Pulmonary artery endothelial cell (primary cell): ENCODE results near the gene SYNGR4. TPM values are rescaled to one million over a fixed set of nuclear protein-coding genes. Genes with fewer than 3 reads are reported as not detected.
"Not testable (repeated sequence)": the region's sequence is repeated elsewhere in the genome, so short reads cannot be mapped to it uniquely, and the experiment has no call there.

ENCODE experiments used
- DNase-seq: peaks from one replicate; pipeline ENCODE4 v3.0.0-alpha.2; 2011; ENCODE audit warnings: low read depth, low spot score
- total RNA-seq: library from RNA; depleted of rRNA; stranded (reverse); fragments of >200 nt; gene quantifications from 2 replicates; pipeline ENCODE4 v1.2.3, GENCODE V29; 2014

Gene SYNGR4
- not detected in 2 replicates for total RNA-seq

GRCh38 chr19:48363810-48364597 is at the start of gene SYNGR4, which contains the start of gene TMEM143:
Gene SYNGR4, plus strand, starts transcription at chr19:48364367. Its CDS starts 1,476 bp downstream, at chr19:48365843.
Gene TMEM143, minus strand, starts transcription at chr19:48363940. Its CDS starts 20 bp downstream, at chr19:48363920.
- DNase-seq = peak; percentile 98

GRCh38 chr19:48315712-48316111 is 48.5 kb upstream of the SYNGR4 start:
- no peak for DNase-seq

DNA sequence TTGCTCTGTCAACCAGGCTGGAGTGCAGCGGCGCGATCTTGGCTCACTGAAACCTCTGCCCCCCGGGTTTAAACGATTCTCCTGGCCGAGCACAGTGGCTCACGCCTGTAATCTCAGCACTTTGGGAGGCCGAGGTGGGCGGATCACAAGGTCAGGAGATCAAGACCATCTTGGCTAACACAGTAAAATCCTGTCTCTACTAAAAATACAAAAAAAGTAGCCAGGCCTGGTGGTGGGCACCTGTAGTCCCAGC is 46.5 kb upstream of the SYNGR4 start:
- DNase-seq = not testable (repeated sequence)

- DNase-seq = no peak
These were observed 45.7 kb upstream of the SYNGR4 start for GRCh38 chr19:48318286-48318987.

DNA sequence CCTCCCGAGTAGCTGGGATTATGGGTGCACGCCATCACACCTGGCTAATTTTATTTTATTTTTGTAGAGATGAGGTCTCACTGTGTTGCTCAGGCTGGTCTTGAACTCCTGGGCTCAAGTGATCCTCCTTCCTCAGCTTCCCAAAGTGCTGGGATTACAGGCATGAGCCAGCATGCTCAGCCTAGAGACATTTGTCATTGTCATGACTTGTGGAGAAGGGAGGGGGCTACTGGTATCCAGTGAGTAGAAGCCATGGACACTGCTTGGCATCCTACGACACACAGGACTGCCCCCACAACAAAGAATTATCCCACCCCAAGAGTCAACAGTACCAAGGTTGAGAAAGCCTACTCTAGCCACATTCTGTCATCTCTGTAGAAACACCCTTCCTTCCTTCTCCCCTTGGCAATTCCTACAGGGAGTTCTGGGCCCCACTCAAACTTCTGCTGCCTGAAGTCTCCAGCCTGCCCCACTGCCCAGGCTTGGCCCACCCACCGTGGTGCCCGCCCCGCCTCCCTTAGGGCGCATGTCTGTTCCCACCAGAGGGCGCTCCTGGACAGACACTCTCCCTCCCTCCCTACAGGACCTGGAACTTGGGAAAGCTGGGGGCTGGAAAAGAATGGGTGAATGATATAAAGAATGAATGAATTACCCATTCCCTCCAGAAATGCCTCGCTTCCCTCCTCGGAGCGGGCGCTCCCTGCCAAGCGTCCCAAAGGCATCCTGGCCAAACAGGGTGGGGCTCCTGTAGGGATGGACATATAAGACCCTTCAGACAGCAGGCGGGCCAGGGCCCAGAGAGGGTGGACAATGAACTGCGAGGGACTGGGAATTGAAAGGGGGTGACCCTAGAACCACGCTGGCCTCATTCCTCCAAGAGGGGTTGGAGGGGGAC is 44.3 kb upstream of the SYNGR4 start:
- DNase-seq = no peak

- DNase-seq = peak; percentile 59
These were observed 42.9 kb upstream of the SYNGR4 start for GRCh38 chr19:48321372-48321621.

GRCh38 chr19:48321622-48322591 is 42.3 kb upstream of the SYNGR4 start:
- DNase-seq = peak; percentile 87

DNA sequence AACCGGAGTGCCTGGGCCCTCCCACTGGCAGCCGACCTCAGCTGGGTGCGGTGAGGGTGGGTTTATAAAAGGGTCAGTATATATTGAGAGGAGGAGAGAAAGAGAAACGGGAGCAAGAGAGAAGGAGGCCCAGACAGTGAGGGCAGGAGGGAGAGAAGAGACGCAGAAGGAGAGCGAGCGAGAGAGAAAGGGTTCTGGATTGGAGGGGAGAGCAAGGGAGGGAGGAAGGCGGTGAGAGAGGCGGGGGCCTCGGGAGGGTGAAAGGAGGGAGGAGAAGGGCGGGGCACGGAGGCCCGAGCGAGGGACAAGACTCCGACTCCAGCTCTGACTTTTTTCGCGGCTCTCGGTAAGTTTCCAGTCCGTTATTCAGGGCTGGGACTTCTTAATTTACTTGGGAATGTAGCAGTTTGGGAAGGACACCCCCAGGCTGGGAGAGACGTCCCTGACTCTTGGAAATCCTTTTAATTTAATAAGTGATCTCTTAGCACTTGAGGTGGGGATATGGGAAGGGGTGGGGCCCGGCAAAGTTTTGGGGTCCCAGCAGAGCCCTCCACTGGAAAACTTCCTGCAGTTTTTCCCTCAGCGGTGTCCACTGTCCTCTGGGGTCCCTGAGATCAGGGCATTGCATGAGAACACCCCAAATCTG is 38.8 kb upstream of the SYNGR4 start, which contains the start of gene EMP3:
Gene EMP3, plus strand, starts transcription at position 288 of the 646 bp plus-strand sequence. CDS start 1,293 bp downstream, outside the sequence.
- DNase-seq = no peak

DNA sequence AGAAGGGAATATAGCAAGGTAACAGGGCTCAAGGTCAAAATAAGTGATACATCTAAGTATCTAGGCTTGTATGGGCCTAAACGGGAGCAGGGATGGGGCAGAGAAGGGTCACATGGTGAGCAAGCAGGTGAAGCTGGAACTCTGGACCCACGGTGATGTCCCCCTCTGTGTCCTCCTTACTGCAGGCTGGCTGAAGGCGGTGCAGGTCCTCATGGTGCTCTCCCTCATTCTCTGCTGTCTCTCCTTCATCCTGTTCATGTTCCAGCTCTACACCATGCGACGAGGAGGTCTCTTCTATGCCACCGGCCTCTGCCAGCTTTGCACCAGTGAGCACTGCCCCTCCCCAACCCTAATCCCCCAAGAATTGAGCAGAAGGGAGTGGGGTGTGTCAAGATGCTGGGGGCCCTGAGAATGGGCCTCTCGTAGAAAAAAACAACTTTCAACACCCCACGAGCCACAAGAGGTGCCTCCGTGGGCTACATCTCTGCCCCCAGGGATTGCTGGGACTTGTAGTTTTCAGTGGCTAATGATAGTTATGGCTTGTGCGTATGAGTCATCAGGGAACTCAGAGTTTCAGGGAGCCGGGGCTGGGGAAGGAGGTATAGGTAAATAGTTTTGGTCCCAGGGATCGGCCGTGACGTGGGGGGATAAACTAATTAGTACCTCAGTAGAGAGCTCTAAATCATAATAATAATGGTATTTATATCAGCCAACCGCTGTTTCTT is 34.8 kb upstream of the SYNGR4 start:
- DNase-seq = no peak

DNA sequence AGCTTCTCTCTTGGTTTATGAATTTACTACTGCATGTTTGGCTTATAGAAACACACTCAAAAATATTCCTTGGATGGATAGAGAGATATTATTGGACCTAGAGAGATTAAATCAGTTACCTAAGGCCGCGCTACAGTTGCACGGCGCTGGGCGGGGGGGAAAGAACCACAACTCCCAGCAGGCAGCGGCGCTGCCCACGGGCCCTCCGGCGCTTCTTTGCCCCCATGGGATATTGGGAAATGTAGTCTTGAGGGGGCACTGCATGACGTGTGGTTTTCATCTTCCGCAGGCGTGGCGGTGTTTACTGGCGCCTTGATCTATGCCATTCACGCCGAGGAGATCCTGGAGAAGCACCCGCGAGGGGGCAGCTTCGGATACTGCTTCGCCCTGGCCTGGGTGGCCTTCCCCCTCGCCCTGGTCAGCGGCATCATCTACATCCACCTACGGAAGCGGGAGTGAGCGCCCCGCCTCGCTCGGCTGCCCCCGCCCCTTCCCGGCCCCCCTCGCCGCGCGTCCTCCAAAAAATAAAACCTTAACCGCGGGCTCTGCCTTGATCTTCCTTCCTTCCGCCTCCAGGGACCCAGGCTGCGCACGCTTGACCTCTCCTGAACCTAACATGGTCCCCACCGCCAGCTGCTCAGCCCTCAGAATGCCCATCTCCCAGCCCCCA is 34.0 kb upstream of the SYNGR4 start:
- no peak for DNase-seq

DNA sequence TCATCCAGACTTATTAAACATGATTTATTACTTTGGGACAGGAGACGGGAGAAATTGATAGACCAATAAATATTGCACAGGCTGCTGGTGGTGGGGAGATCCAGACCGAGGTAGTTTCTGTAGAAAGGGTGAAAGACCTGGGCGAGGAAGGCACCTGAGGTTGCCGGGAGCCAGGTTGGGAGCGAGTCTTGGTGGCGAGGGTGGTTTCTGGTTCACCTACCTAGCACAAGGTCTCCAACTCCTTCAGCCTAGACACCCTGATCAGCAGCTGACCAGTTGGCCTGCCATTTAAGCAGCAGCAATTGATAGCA is 31.9 kb upstream of the SYNGR4 start:
- DNase-seq = no peak

GRCh38 chr19:48332662-48333466 is 31.3 kb upstream of the SYNGR4 start:
- peak; percentile 95 for DNase-seq

DNA sequence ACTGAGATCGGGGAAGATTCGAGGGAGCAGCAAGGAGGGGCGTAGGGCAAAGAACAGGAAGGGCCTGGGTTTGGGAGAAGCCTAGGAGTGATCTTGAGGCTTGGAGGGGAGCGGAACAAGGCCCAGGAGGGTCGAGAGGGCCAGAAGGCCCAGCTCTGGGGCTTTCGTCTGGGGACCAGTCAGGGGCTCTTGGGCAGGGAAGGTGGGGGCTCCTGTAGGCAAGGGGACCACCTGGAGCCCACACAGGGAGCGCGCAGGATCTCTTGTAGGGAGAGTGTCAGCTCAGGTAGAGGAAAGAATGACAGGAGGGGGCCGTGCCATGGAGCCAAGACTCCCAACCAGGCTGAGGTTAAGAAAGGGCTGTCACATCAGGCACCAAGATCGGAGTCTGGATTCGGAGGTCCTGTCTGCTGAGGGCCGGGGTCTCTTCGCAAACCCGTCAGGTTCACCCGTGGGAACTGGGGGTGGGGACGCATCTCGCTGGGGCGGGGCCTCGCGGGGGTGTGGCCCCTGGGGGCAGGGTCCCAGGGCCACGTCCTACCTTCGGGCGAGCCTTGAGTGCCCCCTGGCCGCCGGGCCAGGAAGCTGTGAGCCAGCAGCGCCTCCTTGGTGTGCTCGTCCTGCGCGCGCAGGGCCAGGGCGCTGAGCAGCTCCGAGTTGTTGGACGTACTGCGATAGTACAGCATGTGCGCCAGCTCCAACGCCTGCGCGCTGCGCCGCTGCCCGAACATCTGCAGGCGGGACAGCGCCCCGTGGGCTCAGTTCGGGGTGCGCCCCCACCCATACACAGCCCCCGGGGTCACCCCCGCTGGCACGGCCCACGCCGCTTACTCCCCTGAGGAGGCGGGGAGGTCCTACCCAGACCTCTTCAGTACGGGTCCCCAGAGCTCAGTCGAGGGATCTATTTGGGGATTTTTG is 30.4 kb upstream of the SYNGR4 start:
- DNase-seq = peak; percentile 75

DNA sequence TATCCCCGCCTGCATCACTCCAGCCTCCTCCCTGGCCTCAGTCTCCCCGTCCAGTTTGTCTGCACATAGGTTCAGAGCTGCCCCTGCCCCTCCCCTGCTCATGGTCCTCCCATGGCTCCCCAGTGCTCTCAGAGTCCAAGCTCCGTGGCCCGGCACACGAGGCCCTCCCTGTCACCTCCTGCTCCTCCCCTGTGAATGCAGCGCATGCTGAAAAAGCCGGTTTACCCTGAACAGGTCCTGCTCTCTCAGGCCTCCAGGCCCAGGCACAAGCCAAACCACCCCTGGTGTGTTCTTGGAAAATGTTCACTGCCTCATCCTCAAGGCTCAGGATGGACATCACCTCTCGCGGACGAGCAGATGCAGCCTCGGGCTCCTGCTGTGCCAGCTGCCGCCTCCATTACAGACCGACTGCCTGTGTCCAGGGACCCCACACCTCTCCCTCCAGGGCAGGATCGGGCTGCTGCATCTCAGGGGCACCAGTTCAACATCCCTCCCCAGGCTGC is 25.9 kb upstream of the SYNGR4 start:
- no peak for DNase-seq

- no peak for DNase-seq
These were observed 25.2 kb upstream of the SYNGR4 start for GRCh38 chr19:48338802-48339503.

- no peak for DNase-seq
These were observed 23.2 kb upstream of the SYNGR4 start for GRCh38 chr19:48340995-48341394.
